Spleen (tissue), 11 donors: ENCODE results near the gene RTTN. TPM values are rescaled to one million over a fixed set of nuclear protein-coding genes. Genes with fewer than 3 reads are reported as not detected.

Experiments
- DNase-seq: peaks from one replicate; pipeline ENCODE4 v3.0.0-alpha.2; 2020
- H3K27ac ChIP-seq, 8 donors: fragments of 200-600 bp; sonication (generic) in 7 of 8; 1 replicate in 4 of 8; 2 replicates in 4 of 8; pipeline versions ENCODE4 v1.5.0 to v1.8.0; 2016 to 2021; ENCODE audit warnings: inconsistent platforms in 4 of 8, mild to moderate bottlenecking in 4 of 8, moderate library complexity in 1 of 8
- H3K27me3 ChIP-seq, 7 donors: fragments of 200-600 bp; sonication (generic) in 6 of 7; replicated peaks in 1 of 7; 1 replicate in 4 of 7; 2 replicates in 3 of 7; pipeline versions ENCODE4 v1.5.0 to v1.8.0; 2016 to 2021; ENCODE audit warnings: inconsistent platforms in 3 of 7, mild to moderate bottlenecking in 1 of 7
- H3K36me3 ChIP-seq, 6 donors: fragments of 200-600 bp; sonication (generic) in 5 of 6; 1 replicate in 4 of 6; 2 replicates in 2 of 6; pipeline versions ENCODE4 v1.5.0 to v1.8.0; 2016 to 2021; ENCODE audit warnings: inconsistent platforms in 2 of 6
- H3K4me1 ChIP-seq, 6 donors: fragments of 200-600 bp; sonication (generic) in 5 of 6; 1 replicate in 3 of 6; 2 replicates in 3 of 6; pipeline versions ENCODE4 v1.5.0 to v1.8.0; 2016 to 2021; ENCODE audit warnings: inconsistent platforms in 3 of 6
- H3K4me3 ChIP-seq, 8 donors: fragments of 200-600 bp; sonication (generic) in 7 of 8; 1 replicate in 4 of 8; 2 replicates in 4 of 8; pipeline versions ENCODE4 v1.5.0 to v1.8.0; 2016 to 2021; ENCODE audit warnings: inconsistent platforms in 4 of 8, mild to moderate bottlenecking in 4 of 8, moderate library complexity in 2 of 8
- H3K9me3 ChIP-seq, 8 donors: fragments of 200-600 bp; sonication (generic) in 7 of 8; 1 replicate in 4 of 8; 2 replicates in 4 of 8; pipeline versions ENCODE4 v1.5.0 to v1.8.0; 2016 to 2021; ENCODE audit warnings: inconsistent platforms in 4 of 8
- CTCF ChIP-seq, 11 experiments: fragments of 200-600 bp in 7 of 11; fragments of 450-650 bp in 4 of 11; sonication (generic) in 4 of 11; IDR thresholded peaks in 8 of 11; conservative IDR thresholded peaks in 3 of 11; 1 replicate in 7 of 11; 2 replicates in 4 of 11; pipeline versions ENCODE4 v1.4.0 to v1.8.0; 2016 to 2021; ENCODE audit warnings: antibody characterized with exemption in 11 of 11, inconsistent platforms in 4 of 11, mild to moderate bottlenecking in 1 of 11
- POLR2A ChIP-seq, 3 donors: fragments of 450-650 bp; IDR thresholded peaks; one replicate each; pipeline ENCODE4 v1.5.1; 2017; ENCODE audit warnings: antibody characterized with exemption in 3 of 3, mild to moderate bottlenecking in 1 of 3
- POLR2AphosphoS5 ChIP-seq, 3 donors: sonication (generic); formaldehyde crosslinking; IDR thresholded peaks; one replicate each; pipeline ENCODE4 v1.5.1; 2017; ENCODE audit warnings: antibody characterized with exemption in 3 of 3
- WGBS, 5 donors: extraction: QIAGEN DNeasy Blood & Tissue Kit in 3 of 5; methylation state at CpG; one replicate each; pipeline versions ENCODE4 v1.1.5 to v1.1.7; 2013 to 2018; 5-methylcytosine and 5-hydroxymethylcytosine counted together
- intact Hi-C: fragments of 100-400 bp; cut with DNase I; formaldehyde crosslinking; loops from one replicate; pipeline ENCODE4 v1.15.0; 2023; ENCODE audit warnings: low total_unique reads
- polyA plus RNA-seq, 3 donors: library from polyadenylated mRNA; stranded (reverse); fragments of 200-250 nt; gene quantifications; one replicate each; pipeline ENCODE4 v1.2.1, GENCODE V29; 2013
- total RNA-seq, 7 donors: library from RNA; depleted of rRNA in 3 of 7; stranded (reverse); fragments of >200 nt in 3 of 7; fragmentation: NEBNext Ultra II Directional in 4 of 7; extraction: Animal tissue kit (Norgen Biotek cat#: 25700) in 4 of 7; gene quantifications; one replicate each; pipeline versions ENCODE4 v1.1.0 to v1.2.1, GENCODE V29; 2016 to 2021
- donor health status: healthy with polysubstance abuse.
- donor health status: DM: no; HTN: no; CAD: no; lungs with moderate emphysema.
- donor health status: DM: no; HTN: no; CAD: no.
- donor health status: Bipolar disorder and iron deficiency.
- donor health status: healthy.
- donor health status: DM: no; HTN: no; CAD: no.
- donor health status: DM: yes; HTN: yes; CAD: no.

Gene RTTN
- total and polyA plus RNA-seq, 10 donors: 4.0 to 32.3 (median 23.8) TPM

- no peak overlapping the region for H3K27ac ChIP-seq
- H3K36me3 ChIP-seq: peaks cover 0 to 78% (median 12%) of the 10 kb centered on the region in 6 donors
- intact Hi-C loops: no loop called here
- H3K4me1 ChIP-seq: no peaks in the 10 kb centered on the region
- 81 to 100% (median 92%) methylated on average over 2 of the region's 2 CpGs for WGBS, 5 donors
- no peaks in the 10 kb centered on the region for H3K27me3 ChIP-seq
- TF ChIP-seq POLR2A (IDR thresholded peaks at IDR 0.05) (no peak), CTCF (IDR thresholded peaks at IDR 0.05 in 8 of 11, conservative IDR thresholded peaks at IDR 0.05 in 3 of 11) (no peak), POLR2AphosphoS5 (IDR thresholded peaks at IDR 0.05) (no peak)
- no peak for DNase-seq
- H3K9me3 ChIP-seq: peaks cover 0 to 18% (median 11%) of the 10 kb centered on the region in 8 donors
- no peak overlapping the region for H3K4me3 ChIP-seq
Measured at GRCh38 chr18:70132999-70133398, 72.5 kb downstream of the RTTN start.

GRCh38 chr18:70128271-70128670 lies 77.2 kb downstream of the RTTN start:
- no peaks in the 10 kb centered on the region for H3K27me3 ChIP-seq
- intact Hi-C loops: no loop called here
- no peak for DNase-seq
- H3K36me3 ChIP-seq: peaks cover 0 to 83% (median 12%) of the 10 kb centered on the region in 6 donors
- H3K4me3 ChIP-seq: no peak overlapping the region
- TF ChIP-seq POLR2AphosphoS5 (IDR thresholded peaks at IDR 0.05) (no peak), POLR2A (IDR thresholded peaks at IDR 0.05) (no peak), CTCF (IDR thresholded peaks at IDR 0.05 in 8 of 11, conservative IDR thresholded peaks at IDR 0.05 in 3 of 11) (no peak)
- no peaks in the 10 kb centered on the region for H3K4me1 ChIP-seq
- no peak overlapping the region for H3K27ac ChIP-seq
- WGBS, 5 donors: 86 to 94% (median 90%) methylated on average over 2 of the region's 2 CpGs
- peaks cover 0 to 18% (median 11%) of the 10 kb centered on the region in 8 donors for H3K9me3 ChIP-seq

GRCh38 chr18:70127359-70127758 lies 78.1 kb downstream of the RTTN start:
- 48 to 84% (median 77%) methylated on average over 1 of the region's 1 CpG for WGBS, 5 donors
- TF ChIP-seq CTCF (IDR thresholded peaks at IDR 0.05 in 8 of 11, conservative IDR thresholded peaks at IDR 0.05 in 3 of 11) (no peak), POLR2AphosphoS5 (IDR thresholded peaks at IDR 0.05) (no peak), POLR2A (IDR thresholded peaks at IDR 0.05) (no peak)

GRCh38 chr18:70126832-70127231 lies 78.7 kb downstream of the RTTN start:
- intact Hi-C loops: no loop called here
- Histone ChIP-seq H3K36me3 (peaks cover 0 to 71% (median 12%) of the 10 kb centered on the region in 6 donors), H3K4me1 (no peaks in the 10 kb centered on the region), H3K27me3 (no peaks in the 10 kb centered on the region), H3K27ac (no peak overlapping the region), H3K9me3 (peaks cover 0 to 18% (median 11%) of the 10 kb centered on the region in 8 donors), H3K4me3 (no peak overlapping the region)
- no peak for TF ChIP-seq POLR2AphosphoS5 (IDR thresholded peaks at IDR 0.05)
- no peak for TF ChIP-seq CTCF (IDR thresholded peaks at IDR 0.05 in 8 of 11, conservative IDR thresholded peaks at IDR 0.05 in 3 of 11)
- TF ChIP-seq POLR2A (IDR thresholded peaks at IDR 0.05): no peak
- DNase-seq: no peak
- 96 to 100% (median 96%) methylated on average over 1 of the region's 1 CpG for WGBS, 5 donors

More at GRCh38 chr18:70127359-70127758, 78.1 kb downstream of the RTTN start:
- H3K4me1 ChIP-seq: no peaks in the 10 kb centered on the region
- H3K27me3 ChIP-seq: no peaks in the 10 kb centered on the region
- no peak overlapping the region for H3K4me3 ChIP-seq
- no peak overlapping the region for H3K27ac ChIP-seq
- intact Hi-C loops: no loop called here
- DNase-seq: no peak
- H3K9me3 ChIP-seq: peaks cover 0 to 18% (median 11%) of the 10 kb centered on the region in 8 donors
- peaks cover 0 to 76% (median 12%) of the 10 kb centered on the region in 6 donors for H3K36me3 ChIP-seq
